Small intestine (tissue), 7 donors: ENCODE data around the gene DDX25. TPM values are rescaled to one million over a fixed set of nuclear protein-coding genes. Genes with fewer than 3 reads are reported as not detected.

Source experiments
- DNase-seq, 2 donors: peaks; one replicate each; pipeline versions ENCODE4 v3.0.0 to v3.0.0-alpha.2; 2013
- FAIRE-seq: peaks from 2 replicates; lab custom pipeline; 2012; peaks lifted over from hg19 to GRCh38; lab: Jason Lieb, UNC
- H3K27ac ChIP-seq, 3 donors: one replicate each; pipeline ENCODE4 v1.5.1; 2013; ENCODE audit warnings: low read length in 2 of 3, mild to moderate bottlenecking in 2 of 3, control low read depth in 1 of 3, inconsistent platforms in 1 of 3, low read depth in 1 of 3, moderate library complexity in 1 of 3
- H3K27me3 ChIP-seq, 3 donors: one replicate each; pipeline ENCODE4 v1.6.1; 2013; ENCODE audit warnings: low read length in 3 of 3, inconsistent platforms in 1 of 3; ENCODE audit not compliant: control insufficient read depth in 3 of 3, insufficient read depth in 3 of 3
- H3K36me3 ChIP-seq, 3 donors: one replicate each; pipeline ENCODE4 v1.6.1; 2013; ENCODE audit warnings: low read length in 3 of 3, inconsistent platforms in 1 of 3, low read depth in 1 of 3, mild to moderate bottlenecking in 1 of 3, moderate library complexity in 1 of 3; ENCODE audit not compliant: control insufficient read depth in 3 of 3, insufficient read depth in 2 of 3
- H3K4me1 ChIP-seq, 3 donors: one replicate each; pipeline ENCODE4 v1.6.1; 2013; ENCODE audit warnings: low read length in 2 of 3, inconsistent platforms in 1 of 3, low read depth in 1 of 3, mild to moderate bottlenecking in 1 of 3, moderate library complexity in 1 of 3; ENCODE audit not compliant: control insufficient read depth in 3 of 3, insufficient read depth in 2 of 3
- H3K4me3 ChIP-seq, 3 donors: one replicate each; pipeline ENCODE4 v1.5.1; 2013; ENCODE audit warnings: low read length in 3 of 3, control low read depth in 1 of 3, inconsistent platforms in 1 of 3, low read depth in 1 of 3, mild to moderate bottlenecking in 1 of 3, moderate library complexity in 1 of 3
- H3K9me3 ChIP-seq, 2 donors: one replicate each; pipeline ENCODE4 v1.6.1; 2013; ENCODE audit warnings: low read depth in 1 of 2, low read length in 1 of 2; ENCODE audit not compliant: control insufficient read depth in 2 of 2, insufficient read depth in 1 of 2
- WGBS, 3 donors: extraction: QIAGEN DNeasy Blood & Tissue Kit; methylation state at CpG; one replicate each; pipeline ENCODE4 v1.1.7; 2013; 5-methylcytosine and 5-hydroxymethylcytosine counted together
- polyA plus RNA-seq, 4 donors: library from polyadenylated mRNA; stranded (reverse) in 3 of 4; unstranded in 1 of 4; fragments of 200-250 nt in 3 of 4; fragments of 120-200 nt in 1 of 4; gene quantifications; one replicate each; pipeline versions ENCODE4 v1.2.1 to v1.2.3, GENCODE V29; 2013
- donor health status: healthy with polysubstance abuse.
- donor health status: control.
- donor health status: control.
- donor health status: Bipolar disorder and iron deficiency.
- donor health status: healthy.

Gene DDX25
- polyA plus RNA-seq, 4 donors = 0.47 to 0.81 (median 0.63) TPM; not detected in 1

- Histone ChIP-seq H3K4me3 (no peak overlapping the region), H3K4me1 (peaks cover 0 to 6% (median 0%) of the 10 kb centered on the region in 3 donors), H3K36me3 (no peaks in the 10 kb centered on the region), H3K27ac (no peak overlapping the region), H3K27me3 (no peaks in the 10 kb centered on the region), H3K9me3 (no peaks in the 10 kb centered on the region)
- FAIRE-seq (no peak), DNase-seq (no peak)
- WGBS, 3 donors = 76 to 85% (median 77%) methylated on average over 23 of the region's 23 CpGs
Measured at GRCh38 chr11:125948278-125949051, 44.2 kb downstream of the DDX25 start.

GRCh38 chr11:125949271-125950177, 45.2 kb downstream of the DDX25 start:
- FAIRE-seq = no peak
- Histone ChIP-seq H3K36me3 (peaks cover 0 to 2% (median 0%) of the 10 kb centered on the region in 3 donors), H3K27ac (no peak overlapping the region), H3K27me3 (no peaks in the 10 kb centered on the region), H3K9me3 (no peaks in the 10 kb centered on the region), H3K4me1 (peaks cover 0 to 6% (median 0%) of the 10 kb centered on the region in 3 donors), H3K4me3 (no peak overlapping the region)
- WGBS, 3 donors = 91 to 93% (median 93%) methylated on average over 22 of the region's 22 CpGs
- no peak for DNase-seq

GRCh38 chr11:125950178-125950490, 45.8 kb downstream of the DDX25 start:
- peaks cover 0 to 5% (median 0%) of the 10 kb centered on the region in 3 donors for H3K36me3 ChIP-seq
- no peaks in the 10 kb centered on the region for H3K27me3 ChIP-seq
- no peak overlapping the region for H3K27ac ChIP-seq
- H3K4me3 ChIP-seq = no peak overlapping the region
- FAIRE-seq (no peak), DNase-seq (no peak)
- H3K4me1 ChIP-seq = peaks cover 0 to 6% (median 0%) of the 10 kb centered on the region in 3 donors
- no peaks in the 10 kb centered on the region for H3K9me3 ChIP-seq
- 92 to 97% (median 93%) methylated on average over 11 of the region's 11 CpGs for WGBS, 3 donors

DNA sequence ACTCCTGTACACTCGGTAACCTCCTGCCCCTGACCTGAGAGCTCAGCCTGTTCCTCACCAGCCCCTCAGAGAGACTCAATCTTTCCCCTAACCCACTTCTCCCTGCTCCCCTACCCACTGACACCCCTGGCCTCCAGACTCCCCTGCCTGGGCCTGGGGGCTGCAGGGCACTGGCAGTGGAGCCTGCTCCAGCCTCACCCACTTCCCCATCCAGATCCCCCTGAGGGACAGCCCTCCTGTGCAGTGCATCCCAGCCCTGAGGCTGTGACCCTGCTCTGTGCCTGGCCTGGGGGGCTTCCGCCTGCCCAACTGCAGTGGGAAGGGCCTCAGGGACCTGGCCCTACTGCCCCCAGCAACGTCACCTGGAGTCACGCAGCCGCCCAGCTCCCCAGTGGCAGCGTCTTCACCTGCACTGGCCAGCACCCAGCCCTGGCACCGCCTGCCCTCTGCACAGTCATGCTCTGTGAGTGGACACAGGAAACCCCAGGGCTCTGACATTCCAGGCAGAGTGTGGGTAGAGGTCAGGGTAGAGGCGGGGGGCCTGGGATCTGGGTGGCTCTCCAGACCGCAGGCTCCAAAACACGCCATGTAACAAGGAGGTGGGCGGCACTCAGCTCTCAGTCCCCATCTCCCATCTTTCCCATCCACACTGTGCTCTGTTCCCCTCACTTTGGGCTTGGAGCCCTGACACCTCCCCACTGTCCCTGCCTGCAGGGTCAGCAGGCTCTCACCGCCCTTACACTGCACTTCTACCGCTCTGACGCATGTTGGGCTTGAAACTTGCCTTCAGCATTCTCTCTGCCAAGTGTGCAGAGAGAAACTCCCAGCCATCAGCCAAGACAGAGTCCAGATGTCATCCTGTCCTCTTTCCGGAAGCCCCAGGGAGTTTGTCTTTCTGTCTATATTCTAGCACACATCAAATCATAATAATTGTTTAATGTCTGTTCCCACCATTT, 46.7 kb downstream of the DDX25 start:
- DNase-seq (peak in 1 of 2 donors; percentile 31), FAIRE-seq (no peak)
- Histone ChIP-seq H3K4me3 (no peak overlapping the region), H3K4me1 (peaks cover 0 to 6% (median 0%) of the 10 kb centered on the region in 3 donors), H3K27ac (peak overlapping the region in 1 of 3 donors; percentile 21), H3K36me3 (peaks cover 0 to 10% (median 0%) of the 10 kb centered on the region in 3 donors), H3K9me3 (no peaks in the 10 kb centered on the region), H3K27me3 (no peaks in the 10 kb centered on the region)
- 72 to 93% (median 79%) methylated on average over 15 of the region's 15 CpGs for WGBS, 3 donors

- peaks cover 0 to 6% (median 0%) of the 10 kb centered on the region in 3 donors for H3K4me1 ChIP-seq
- peaks cover 0 to 16% (median 0%) of the 10 kb centered on the region in 3 donors for H3K36me3 ChIP-seq
- no peaks in the 10 kb centered on the region for H3K9me3 ChIP-seq
- WGBS, 3 donors = 72 to 92% (median 86%) methylated on average over 11 of the region's 11 CpGs
- no peak overlapping the region for H3K27ac ChIP-seq
- H3K4me3 ChIP-seq = no peak overlapping the region
- DNase-seq (no peak), FAIRE-seq (no peak)
- no peaks in the 10 kb centered on the region for H3K27me3 ChIP-seq
Measured at GRCh38 chr11:125951731-125952130, 47.4 kb downstream of the DDX25 start.

GRCh38 chr11:125952559-125952958, 48.3 kb downstream of the DDX25 start:
- FAIRE-seq (no peak), DNase-seq (no peak)
- WGBS, 3 donors = 18 to 58% (median 27%) methylated on average over 2 of the region's 2 CpGs
- H3K9me3 ChIP-seq = no peaks in the 10 kb centered on the region
- H3K4me1 ChIP-seq = peaks cover 0 to 6% (median 0%) of the 10 kb centered on the region in 3 donors
- no peak overlapping the region for H3K27ac ChIP-seq
- H3K36me3 ChIP-seq = peaks cover 0 to 19% (median 0%) of the 10 kb centered on the region in 3 donors
- no peaks in the 10 kb centered on the region for H3K27me3 ChIP-seq
- no peak overlapping the region for H3K4me3 ChIP-seq

- 19 to 50% (median 38%) methylated on average over 7 of the region's 7 CpGs for WGBS, 3 donors
- H3K27me3 ChIP-seq = no peaks in the 10 kb centered on the region
- peak in 1 of 2 donors; percentile 67 for DNase-seq
- no peak overlapping the region for H3K27ac ChIP-seq
- peaks cover 0 to 19% (median 0%) of the 10 kb centered on the region in 3 donors for H3K36me3 ChIP-seq
- no peaks in the 10 kb centered on the region for H3K9me3 ChIP-seq
- FAIRE-seq = no peak
- peaks cover 0 to 6% (median 0%) of the 10 kb centered on the region in 3 donors for H3K4me1 ChIP-seq
- H3K4me3 ChIP-seq = no peak overlapping the region
Measured at GRCh38 chr11:125952973-125953372, 48.7 kb downstream of the DDX25 start.
